ENCODE results near the gene NYNRIN.
"Not testable (repeated sequence)": the region's sequence is repeated elsewhere in the genome, so short reads cannot be mapped to it uniquely, and the experiment has no call there.

The NYNRIN gene

GRCh38 chr14:24441485-24441884 is 42.7 kb downstream of the NYNRIN start:
- CTCF ChIA-PET: interaction anchor here (0.9 to 33.5 kb wide), 8 partner anchors 9 to 136 kb away, joined by 3 to 1633 read pairs (median 6); partner anchors contain the start of genes ADCY4, CBLN3, CIDEB and DHRS1
- DNase-seq (ENCODE audit: low read depth, low spot score): no peak
- TF ChIP-seq CTCF (IDR thresholded peaks at IDR 0.05; ENCODE audit: insufficient read depth, low read length, missing control alignments): no peak
- H3K4me3 ChIP-seq (ENCODE audit: low read depth, low read length): peak overlapping the region; percentile 98
- POLR2A ChIA-PET: interaction anchor here (0.7 to 2.5 kb wide), 5 partner anchors 11 to 199 kb away, joined by 3 to 25 read pairs (median 4); partner anchors contain the start of genes KHNYN and TINF2

- no peak for TF ChIP-seq CTCF (IDR thresholded peaks at IDR 0.05; ENCODE audit: insufficient read depth, low read length, missing control alignments)
- POLR2A ChIA-PET: interaction anchor here (0.7 to 2.5 kb wide), 5 partner anchors 11 to 200 kb away, joined by 3 to 25 read pairs (median 4); partner anchors contain the start of genes KHNYN and TINF2
- CTCF ChIA-PET: interaction anchor here (0.9 to 33.5 kb wide), 7 partner anchors 10 to 136 kb away, joined by 3 to 1633 read pairs (median 8); partner anchors contain the start of genes ADCY4, CBLN3, CIDEB and DHRS1
- no peak for DNase-seq (ENCODE audit: low read depth, low spot score)
- H3K4me3 ChIP-seq (ENCODE audit: low read depth, low read length): peak overlapping the region; percentile 98
Observed at GRCh38 chr14:24441904-24442239, 43.1 kb downstream of the NYNRIN start.

GRCh38 chr14:24442240-24443052 is 43.6 kb downstream of the NYNRIN start, which contains the start of gene SDR39U1:
Gene SDR39U1, minus strand, starts transcription at chr14:24442776. Its CDS starts 7 bp downstream, at chr14:24442769.
- POLR2A ChIA-PET: interaction anchor here (0.7 to 2.5 kb wide), 4 partner anchors 12 to 200 kb away, joined by 3 to 25 read pairs (median 4); partner anchors contain the start of genes KHNYN and TINF2
- DNase-seq (ENCODE audit: low read depth, low spot score): peak; percentile 92
- peak within 1 kb of the TSS; percentile 98 for H3K4me3 ChIP-seq (ENCODE audit: low read depth, low read length)
- CTCF ChIA-PET: interaction anchor here (0.9 to 33.5 kb wide), 8 partner anchors 10 to 137 kb away, joined by 3 to 1633 read pairs (median 6); partner anchors contain the start of genes ADCY4, CBLN3, CIDEB and DHRS1
- TF ChIP-seq CTCF (IDR thresholded peaks at IDR 0.05; ENCODE audit: insufficient read depth, low read length, missing control alignments): no peak

GRCh38 chr14:24443053-24443665 is 44.4 kb downstream of the NYNRIN start:
- CTCF ChIA-PET: interaction anchor here (1.1 to 33.5 kb wide), 4 partner anchors 11 to 138 kb away, joined by 4 to 1633 read pairs (median 226); partner anchors contain the start of genes ADCY4, CBLN3, CIDEB and DHRS1
- peak overlapping the region; percentile 98 for H3K4me3 ChIP-seq (ENCODE audit: low read depth, low read length)
- DNase-seq (ENCODE audit: low read depth, low spot score): no peak
- POLR2A ChIA-PET: interaction anchor here (2.5 kb wide), 1 partner anchor 12 kb away, joined by 25 read pairs; the partner anchor contains the start of gene KHNYN
- no peak for TF ChIP-seq CTCF (IDR thresholded peaks at IDR 0.05; ENCODE audit: insufficient read depth, low read length, missing control alignments)

- DNase-seq (ENCODE audit: low read depth, low spot score); CTCF ChIA-PET; POLR2A ChIA-PET; H3K4me3 ChIP-seq (ENCODE audit: low read depth, low read length): not testable (repeated sequence)
Observed at GRCh38 chr14:24450828-24451227, 52.0 kb downstream of the NYNRIN start.

- H3K4me3 ChIP-seq (ENCODE audit: low read depth, low read length): no peak overlapping the region
- ChIA-PET CTCF (interaction anchor here (0.6 to 0.9 kb wide), 2 partner anchors 123 to 242 kb away, joined by 3 to 4 read pairs; no protein-coding TSS in a partner anchor), POLR2A (no interaction called here)
- DNase-seq (ENCODE audit: low read depth, low spot score): no peak
- TF ChIP-seq CTCF (IDR thresholded peaks at IDR 0.05; ENCODE audit: insufficient read depth, low read length, missing control alignments): no peak
Observed at GRCh38 chr14:24456980-24457379, 58.2 kb downstream of the NYNRIN start.

Measured in AG04449 (cell line).